Adipose tissue (tissue), 3 donors: ENCODE measurements around the gene GGNBP2. TPM values are rescaled to one million over a fixed set of nuclear protein-coding genes. Genes with fewer than 3 reads are reported as not detected.
"Not testable (repeated sequence)": the region's sequence is repeated elsewhere in the genome, so short reads cannot be mapped to it uniquely, and the experiment has no call there.

ENCODE experiments used
- H3K27ac ChIP-seq: one replicate; pipeline ENCODE4 v1.5.1; 2013; ENCODE audit warnings: low read depth, low read length
- WGBS, 3 donors: extraction: QIAGEN DNeasy Blood & Tissue Kit; methylation state at CpG; one replicate each; pipeline ENCODE4 v1.1.7; 2013; 5-methylcytosine and 5-hydroxymethylcytosine counted together
- polyA plus RNA-seq, 3 donors: library from polyadenylated mRNA; stranded (reverse); fragments of 200-250 nt; gene quantifications; one replicate each; pipeline ENCODE4 v1.2.3, GENCODE V29; 2013
- donor health status: healthy with polysubstance abuse.
- donor health status: Bipolar disorder and iron deficiency.
- donor health status: healthy.

Gene GGNBP2
- polyA plus RNA-seq, 3 donors = 34.8 to 57.7 (median 41.9) TPM

- 82 to 93% (median 84%) methylated on average over 13 of the region's 13 CpGs for WGBS, 3 donors
- no peak overlapping the region for H3K27ac ChIP-seq
These were observed 50.1 kb downstream of the GGNBP2 start for GRCh38 chr17:36594626-36595401.

GRCh38 chr17:36597226-36597625, 52.5 kb downstream of the GGNBP2 start:
- WGBS, 3 donors = 84 to 86% (median 86%) methylated on average over 6 of the region's 6 CpGs
- H3K27ac ChIP-seq = no peak overlapping the region

GRCh38 chr17:36597866-36598777, 53.4 kb downstream of the GGNBP2 start:
- no peak overlapping the region for H3K27ac ChIP-seq
- WGBS, 3 donors = 89 to 91% (median 91%) methylated on average over 11 of the region's 11 CpGs

- H3K27ac ChIP-seq = no peak overlapping the region
- WGBS, 3 donors = 87 to 94% (median 89%) methylated on average over 13 of the region's 13 CpGs
These were observed 54.3 kb downstream of the GGNBP2 start for GRCh38 chr17:36598951-36599401.

- WGBS, 3 donors = 87 to 93% (median 91%) methylated on average over 11 of the region's 11 CpGs
- H3K27ac ChIP-seq = no peak overlapping the region
These were observed 55.0 kb downstream of the GGNBP2 start for GRCh38 chr17:36599546-36600250.

- 66 to 73% (median 67%) methylated on average over 3 of the region's 3 CpGs for WGBS, 3 donors
- H3K27ac ChIP-seq = no peak overlapping the region
These were observed 55.7 kb downstream of the GGNBP2 start for GRCh38 chr17:36600465-36600864.

GRCh38 chr17:36600936-36601302, 56.2 kb downstream of the GGNBP2 start:
- no peak overlapping the region for H3K27ac ChIP-seq
- WGBS, 3 donors = 10 to 12% (median 11%) methylated on average over 10 of the region's 10 CpGs

- no peak within 1 kb of the TSS for H3K27ac ChIP-seq
- WGBS, 3 donors = 0 to 1% (median 1%) methylated on average over 53 to 60 of the region's 60 CpGs
These were observed 56.7 kb downstream of the GGNBP2 start, which contains the start of gene MRM1 for GRCh38 chr17:36601303-36602029. TSS of gene MRM1 (plus strand) at chr17:36601583. CDS start at chr17:36601811, 228 bp downstream.

- WGBS, 3 donors = 3 to 4% (median 3%) methylated on average over 38 of the region's 38 CpGs
- H3K27ac ChIP-seq = no peak overlapping the region
These were observed 57.5 kb downstream of the GGNBP2 start for GRCh38 chr17:36602030-36602748.

GRCh38 chr17:36602924-36603384, 58.2 kb downstream of the GGNBP2 start:
- no peak overlapping the region for H3K27ac ChIP-seq

GRCh38 chr17:36605028-36605427, 60.3 kb downstream of the GGNBP2 start:
- WGBS, 3 donors = 96 to 97% (median 96%) methylated on average over 5 of the region's 5 CpGs
- H3K27ac ChIP-seq = not testable (repeated sequence)

More at GRCh38 chr17:36602924-36603384, 58.2 kb downstream of the GGNBP2 start:
- WGBS, 3 donors = 8 to 14% (median 10%) methylated on average over 5 of the region's 5 CpGs

- no peak overlapping the region for H3K27ac ChIP-seq
- 78 to 83% (median 82%) methylated on average over 7 of the region's 7 CpGs for WGBS, 3 donors
These were observed 63.6 kb downstream of the GGNBP2 start for GRCh38 chr17:36608280-36608679.

GRCh38 chr17:36608794-36609497, 64.2 kb downstream of the GGNBP2 start:
- WGBS, 3 donors = 43 to 48% (median 47%) methylated on average over 24 of the region's 24 CpGs
- no peak overlapping the region for H3K27ac ChIP-seq

GRCh38 chr17:36609498-36609862, 64.8 kb downstream of the GGNBP2 start:
- WGBS, 3 donors = 79 to 86% (median 80%) methylated on average over 7 of the region's 7 CpGs
- H3K27ac ChIP-seq = no peak overlapping the region

GRCh38 chr17:36610474-36610873, 65.8 kb downstream of the GGNBP2 start:
- WGBS, 3 donors = 74 to 85% (median 74%) methylated on average over 6 of the region's 6 CpGs
- H3K27ac ChIP-seq = no peak overlapping the region

GRCh38 chr17:36611345-36612072, 66.8 kb downstream of the GGNBP2 start:
- WGBS, 3 donors = 72 to 81% (median 78%) methylated on average over 9 of the region's 9 CpGs
- no peak overlapping the region for H3K27ac ChIP-seq
